HG03378 (cell line): Measurements from ENCODE around the gene OR1K1.

Source experiments
- ATAC-seq: cut with Tn5 transposase; IDR thresholded peaks from one replicate; pipeline ENCODE4 v1.9.1; 2021; ENCODE audit warnings: mild to moderate bottlenecking, moderate library complexity; ENCODE audit not compliant: unreplicated experiment

OR1K1 gene

DNA sequence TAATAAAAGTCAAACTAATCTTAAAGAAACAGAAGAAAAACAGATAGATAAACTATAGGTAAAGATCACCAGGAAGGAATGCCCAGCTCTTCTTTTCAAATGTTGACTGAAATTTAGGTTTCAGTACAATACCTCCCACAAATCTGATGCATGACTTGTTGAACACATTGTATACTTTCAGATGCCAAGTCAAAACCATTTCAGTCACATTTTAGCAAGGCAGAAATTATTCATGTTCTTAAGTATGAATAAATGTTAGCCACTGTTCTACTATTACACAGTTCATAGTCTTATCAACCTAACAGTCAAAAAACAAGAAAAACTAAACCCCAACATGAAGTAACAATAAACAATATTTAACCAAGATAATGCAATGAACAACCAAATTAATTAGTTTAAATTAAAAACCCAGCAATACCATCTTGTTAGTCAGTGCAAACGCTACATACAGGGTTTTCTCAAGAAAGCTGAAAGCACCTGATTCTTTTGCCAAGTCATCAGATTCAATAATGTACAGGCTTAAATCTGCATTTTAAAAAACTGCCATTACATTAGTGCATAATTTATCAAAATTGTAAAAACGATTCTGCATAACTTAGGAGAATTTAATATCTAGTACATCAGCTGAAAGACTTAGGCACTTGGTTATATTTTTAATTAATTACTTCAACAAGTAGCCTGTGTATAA, 48.5 kb downstream of the OR1K1 start:
- ATAC-seq = no peak
